ENCODE measurements around the gene DAZAP1.

DAZAP1 gene

DNA sequence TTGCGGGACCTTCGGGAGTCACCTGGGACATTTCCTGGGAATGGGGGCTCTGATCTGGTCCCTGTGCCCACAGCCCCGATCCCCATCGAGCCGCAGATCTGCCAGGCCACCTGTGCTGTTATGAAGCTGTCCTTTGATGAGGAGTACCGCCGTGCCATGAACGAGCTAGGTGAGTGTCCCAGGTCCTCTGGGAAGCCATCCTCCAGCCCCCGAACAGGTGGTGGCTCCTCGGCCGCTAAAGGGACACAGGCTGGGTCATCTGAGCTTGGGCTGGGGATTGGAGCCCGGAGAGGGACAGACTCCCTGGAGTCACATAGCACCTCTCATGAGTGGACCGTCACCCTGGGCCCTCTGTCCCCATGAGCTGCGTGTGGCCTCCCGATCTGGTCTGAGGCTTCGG lies 50.5 kb downstream of the DAZAP1 start:
- no peak for DNase-seq (ENCODE audit: low read depth)

DNA sequence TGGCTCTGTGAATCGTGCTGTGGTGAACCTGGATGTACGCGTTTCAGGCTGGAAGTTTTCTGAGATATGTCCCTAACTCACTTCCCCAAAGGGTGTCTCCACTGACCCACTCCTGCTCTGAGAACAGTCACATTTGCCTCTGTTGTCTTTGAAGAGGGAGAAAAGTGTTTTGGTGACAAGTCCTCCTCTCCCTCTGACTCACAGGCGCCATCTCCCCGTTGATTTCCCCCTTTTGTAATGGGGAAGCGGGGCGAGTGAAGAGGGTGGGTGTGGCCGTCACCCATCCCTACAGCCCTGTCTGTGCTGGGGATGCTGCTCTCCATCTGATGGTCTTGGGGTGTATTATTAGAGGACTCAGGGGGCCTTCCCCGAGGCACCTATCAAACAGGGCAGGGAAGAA lies 52.1 kb downstream of the DAZAP1 start:
- no peak for DNase-seq (ENCODE audit: low read depth)

DNA sequence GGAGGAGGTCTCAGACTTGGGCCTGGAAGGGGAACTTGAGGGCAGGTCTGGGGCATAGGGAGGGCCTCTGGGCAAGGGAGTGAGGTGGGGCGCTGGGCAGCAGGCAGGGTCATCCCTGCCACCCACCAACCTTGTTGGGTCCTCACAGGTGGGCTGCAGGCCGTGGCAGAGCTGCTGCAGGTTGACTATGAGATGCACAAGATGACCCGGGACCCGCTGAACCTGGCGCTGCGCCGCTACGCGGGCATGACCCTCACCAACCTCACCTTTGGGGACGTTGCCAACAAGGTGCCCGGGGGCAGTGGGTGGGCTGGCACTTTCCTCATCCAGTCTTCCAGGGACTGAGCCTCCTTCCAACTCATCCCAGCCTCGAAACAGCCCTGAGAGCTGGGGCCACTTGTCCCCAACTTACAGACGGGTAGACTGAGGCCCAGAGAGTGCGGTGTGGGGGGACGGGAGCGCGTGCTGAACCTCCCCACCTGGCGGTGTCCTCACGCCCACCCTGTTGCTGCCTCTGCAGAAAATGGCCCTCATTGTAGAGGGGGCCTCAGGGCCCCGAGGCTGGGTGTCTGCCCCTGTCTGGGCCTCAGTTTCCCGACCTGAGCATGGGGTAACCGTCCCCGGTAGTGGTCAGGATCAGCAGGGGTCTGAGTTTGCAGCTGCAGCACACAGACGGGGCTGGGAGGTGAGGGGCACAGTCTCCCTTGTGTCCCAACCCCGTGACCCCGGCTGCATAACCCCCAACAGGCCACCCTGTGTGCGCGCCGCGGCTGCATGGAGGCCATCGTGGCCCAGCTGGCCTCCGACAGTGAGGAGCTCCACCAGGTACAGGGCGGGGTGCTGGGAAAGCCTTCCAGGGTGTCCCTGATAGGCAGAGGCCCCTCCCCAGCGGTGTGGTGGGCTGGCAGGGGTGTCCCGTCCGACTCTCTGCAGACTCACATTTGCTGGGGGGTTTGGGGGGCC lies 52.9 kb downstream of the DAZAP1 start:
- DNase-seq (ENCODE audit: low read depth): no peak

DNA sequence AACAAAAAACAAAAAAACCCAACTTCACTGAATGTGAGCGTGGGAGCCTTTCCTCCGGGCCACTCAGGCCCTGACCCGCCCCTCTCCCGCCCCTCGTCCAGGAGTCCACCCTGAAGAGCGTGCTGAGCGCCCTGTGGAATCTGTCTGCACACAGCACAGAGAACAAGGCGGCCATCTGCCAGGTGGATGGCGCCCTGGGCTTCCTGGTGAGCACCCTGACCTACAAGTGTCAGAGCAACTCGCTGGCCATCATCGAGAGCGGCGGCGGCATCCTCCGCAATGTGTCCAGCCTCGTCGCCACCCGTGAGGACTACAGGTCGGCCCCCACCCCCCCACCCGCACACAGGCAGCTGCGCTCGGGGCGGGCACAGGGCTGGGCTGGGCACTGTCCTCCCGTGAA lies 54.5 kb downstream of the DAZAP1 start:
- DNase-seq (ENCODE audit: low read depth): no peak

DNA sequence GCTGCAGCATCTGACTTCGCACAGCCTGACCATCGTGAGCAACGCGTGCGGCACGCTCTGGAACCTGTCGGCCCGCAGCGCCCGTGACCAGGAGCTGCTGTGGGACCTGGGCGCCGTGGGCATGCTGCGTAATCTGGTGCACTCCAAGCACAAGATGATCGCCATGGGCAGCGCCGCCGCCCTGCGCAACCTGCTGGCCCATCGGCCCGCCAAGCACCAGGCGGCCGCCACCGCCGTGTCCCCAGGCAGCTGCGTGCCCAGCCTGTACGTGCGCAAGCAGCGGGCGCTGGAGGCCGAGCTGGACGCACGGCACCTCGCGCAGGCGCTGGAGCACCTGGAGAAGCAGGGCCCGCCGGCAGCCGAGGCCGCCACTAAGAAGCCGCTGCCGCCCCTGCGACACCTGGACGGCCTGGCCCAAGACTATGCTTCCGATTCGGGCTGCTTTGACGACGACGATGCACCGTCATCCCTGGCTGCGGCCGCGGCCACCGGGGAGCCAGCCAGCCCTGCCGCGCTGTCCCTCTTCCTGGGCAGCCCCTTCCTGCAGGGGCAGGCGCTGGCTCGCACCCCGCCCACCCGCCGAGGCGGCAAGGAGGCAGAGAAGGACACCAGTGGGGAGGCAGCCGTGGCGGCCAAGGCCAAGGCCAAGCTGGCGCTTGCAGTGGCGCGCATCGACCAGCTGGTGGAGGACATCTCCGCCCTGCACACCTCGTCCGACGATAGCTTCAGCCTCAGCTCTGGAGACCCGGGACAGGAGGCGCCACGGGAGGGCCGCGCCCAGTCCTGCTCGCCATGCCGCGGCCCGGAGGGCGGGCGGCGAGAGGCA lies 58.0 kb downstream of the DAZAP1 start:
- DNase-seq (ENCODE audit: low read depth): peak; percentile 43

DNA sequence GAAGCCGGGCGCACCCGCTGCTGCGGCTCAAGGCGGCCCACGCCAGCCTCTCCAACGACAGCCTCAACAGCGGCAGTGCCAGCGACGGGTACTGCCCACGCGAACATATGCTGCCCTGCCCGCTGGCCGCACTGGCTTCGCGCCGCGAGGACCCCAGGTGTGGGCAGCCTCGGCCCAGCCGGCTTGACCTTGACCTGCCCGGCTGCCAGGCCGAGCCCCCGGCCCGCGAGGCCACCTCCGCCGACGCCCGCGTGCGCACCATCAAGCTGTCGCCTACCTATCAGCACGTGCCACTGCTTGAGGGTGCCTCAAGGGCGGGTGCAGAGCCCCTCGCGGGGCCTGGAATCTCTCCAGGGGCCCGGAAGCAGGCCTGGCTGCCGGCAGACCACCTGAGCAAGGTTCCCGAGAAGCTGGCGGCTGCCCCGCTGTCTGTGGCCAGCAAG lies 58.7 kb downstream of the DAZAP1 start:
- no peak for DNase-seq (ENCODE audit: low read depth)

DNA sequence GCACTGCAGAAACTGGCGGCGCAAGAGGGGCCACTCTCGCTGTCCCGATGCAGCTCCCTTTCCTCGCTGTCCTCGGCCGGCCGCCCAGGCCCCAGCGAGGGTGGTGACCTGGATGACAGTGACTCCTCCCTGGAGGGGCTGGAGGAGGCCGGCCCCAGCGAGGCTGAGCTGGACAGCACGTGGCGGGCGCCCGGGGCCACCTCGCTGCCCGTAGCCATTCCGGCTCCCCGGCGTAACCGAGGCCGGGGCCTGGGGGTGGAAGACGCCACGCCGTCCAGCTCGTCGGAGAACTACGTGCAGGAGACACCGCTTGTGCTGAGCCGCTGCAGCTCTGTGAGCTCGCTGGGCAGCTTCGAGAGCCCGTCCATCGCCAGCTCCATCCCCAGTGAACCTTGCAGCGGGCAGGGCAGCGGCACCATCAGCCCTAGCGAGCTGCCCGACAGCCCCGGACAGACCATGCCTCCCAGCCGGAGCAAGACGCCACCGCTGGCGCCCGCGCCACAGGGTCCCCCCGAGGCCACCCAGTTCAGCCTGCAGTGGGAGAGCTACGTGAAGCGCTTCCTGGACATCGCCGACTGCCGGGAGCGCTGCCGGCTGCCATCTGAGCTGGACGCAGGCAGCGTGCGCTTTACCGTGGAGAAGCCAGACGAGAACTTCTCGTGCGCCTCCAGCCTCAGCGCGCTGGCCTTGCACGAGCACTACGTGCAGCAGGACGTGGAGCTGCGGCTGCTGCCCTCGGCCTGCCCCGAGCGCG lies 59.3 kb downstream of the DAZAP1 start:
- no peak for DNase-seq (ENCODE audit: low read depth)

DNA sequence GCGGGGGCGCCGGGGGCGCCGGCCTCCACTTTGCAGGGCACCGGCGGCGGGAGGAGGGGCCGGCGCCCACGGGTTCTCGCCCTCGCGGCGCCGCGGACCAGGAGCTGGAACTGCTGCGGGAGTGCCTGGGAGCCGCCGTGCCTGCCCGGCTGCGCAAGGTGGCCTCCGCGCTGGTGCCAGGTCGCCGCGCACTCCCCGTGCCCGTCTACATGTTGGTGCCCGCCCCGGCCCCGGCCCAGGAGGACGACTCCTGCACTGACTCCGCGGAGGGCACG lies 59.8 kb downstream of the DAZAP1 start:
- DNase-seq (ENCODE audit: low read depth): no peak

DNA sequence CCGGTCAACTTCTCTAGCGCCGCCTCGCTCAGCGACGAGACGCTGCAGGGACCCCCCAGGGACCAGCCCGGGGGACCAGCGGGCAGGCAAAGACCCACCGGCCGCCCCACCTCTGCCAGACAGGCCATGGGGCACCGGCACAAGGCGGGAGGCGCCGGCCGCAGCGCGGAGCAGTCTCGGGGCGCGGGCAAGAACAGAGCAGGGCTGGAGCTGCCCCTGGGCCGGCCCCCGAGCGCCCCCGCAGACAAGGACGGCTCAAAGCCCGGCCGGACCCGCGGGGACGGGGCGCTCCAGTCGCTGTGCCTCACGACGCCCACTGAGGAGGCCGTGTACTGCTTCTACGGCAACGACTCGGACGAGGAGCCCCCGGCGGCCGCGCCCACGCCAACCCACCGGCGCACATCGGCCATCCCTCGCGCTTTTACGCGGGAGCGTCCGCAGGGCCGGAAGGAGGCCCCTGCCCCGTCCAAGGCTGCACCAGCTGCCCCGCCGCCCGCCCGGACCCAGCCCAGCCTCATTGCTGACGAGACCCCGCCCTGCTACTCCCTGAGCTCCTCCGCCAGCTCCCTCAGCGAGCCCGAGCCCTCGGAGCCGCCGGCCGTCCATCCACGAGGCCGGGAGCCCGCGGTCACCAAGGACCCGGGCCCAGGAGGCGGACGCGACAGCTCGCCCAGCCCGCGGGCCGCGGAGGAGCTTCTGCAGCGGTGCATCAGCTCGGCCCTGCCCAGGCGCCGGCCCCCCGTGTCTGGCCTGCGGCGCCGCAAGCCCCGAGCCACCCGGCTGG lies 60.3 kb downstream of the DAZAP1 start:
- DNase-seq (ENCODE audit: low read depth): no peak

DNA sequence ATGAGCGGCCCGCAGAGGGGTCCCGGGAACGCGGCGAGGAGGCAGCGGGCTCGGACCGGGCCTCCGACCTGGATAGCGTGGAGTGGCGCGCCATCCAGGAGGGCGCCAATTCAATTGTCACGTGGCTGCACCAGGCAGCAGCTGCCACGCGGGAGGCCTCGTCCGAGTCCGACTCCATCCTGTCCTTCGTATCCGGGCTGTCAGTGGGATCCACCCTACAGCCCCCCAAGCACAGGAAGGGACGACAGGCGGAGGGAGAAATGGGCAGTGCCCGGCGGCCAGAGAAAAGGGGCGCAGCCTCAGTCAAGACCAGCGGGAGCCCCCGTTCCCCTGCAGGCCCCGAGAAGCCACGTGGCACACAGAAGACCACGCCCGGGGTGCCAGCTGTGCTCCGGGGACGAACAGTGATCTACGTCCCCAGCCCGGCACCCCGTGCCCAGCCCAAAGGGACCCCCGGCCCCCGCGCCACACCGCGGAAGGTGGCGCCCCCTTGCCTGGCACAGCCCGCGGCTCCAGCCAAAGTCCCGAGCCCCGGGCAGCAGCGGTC lies 61.0 kb downstream of the DAZAP1 start:
- no peak for DNase-seq (ENCODE audit: low read depth)

DNA sequence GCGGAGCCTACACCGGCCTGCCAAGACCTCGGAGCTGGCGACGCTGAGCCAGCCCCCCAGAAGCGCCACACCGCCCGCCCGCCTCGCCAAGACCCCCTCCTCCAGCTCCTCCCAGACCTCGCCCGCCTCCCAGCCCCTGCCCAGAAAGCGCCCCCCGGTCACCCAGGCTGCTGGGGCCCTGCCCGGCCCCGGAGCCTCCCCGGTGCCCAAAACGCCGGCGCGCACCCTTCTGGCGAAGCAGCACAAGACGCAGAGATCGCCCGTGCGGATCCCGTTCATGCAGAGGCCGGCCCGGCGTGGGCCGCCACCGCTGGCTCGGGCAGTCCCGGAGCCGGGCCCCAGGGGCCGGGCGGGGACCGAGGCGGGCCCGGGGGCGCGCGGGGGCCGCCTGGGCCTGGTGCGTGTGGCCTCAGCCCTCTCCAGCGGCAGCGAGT lies 61.5 kb downstream of the DAZAP1 start:
- DNase-seq (ENCODE audit: low read depth): no peak

DNA sequence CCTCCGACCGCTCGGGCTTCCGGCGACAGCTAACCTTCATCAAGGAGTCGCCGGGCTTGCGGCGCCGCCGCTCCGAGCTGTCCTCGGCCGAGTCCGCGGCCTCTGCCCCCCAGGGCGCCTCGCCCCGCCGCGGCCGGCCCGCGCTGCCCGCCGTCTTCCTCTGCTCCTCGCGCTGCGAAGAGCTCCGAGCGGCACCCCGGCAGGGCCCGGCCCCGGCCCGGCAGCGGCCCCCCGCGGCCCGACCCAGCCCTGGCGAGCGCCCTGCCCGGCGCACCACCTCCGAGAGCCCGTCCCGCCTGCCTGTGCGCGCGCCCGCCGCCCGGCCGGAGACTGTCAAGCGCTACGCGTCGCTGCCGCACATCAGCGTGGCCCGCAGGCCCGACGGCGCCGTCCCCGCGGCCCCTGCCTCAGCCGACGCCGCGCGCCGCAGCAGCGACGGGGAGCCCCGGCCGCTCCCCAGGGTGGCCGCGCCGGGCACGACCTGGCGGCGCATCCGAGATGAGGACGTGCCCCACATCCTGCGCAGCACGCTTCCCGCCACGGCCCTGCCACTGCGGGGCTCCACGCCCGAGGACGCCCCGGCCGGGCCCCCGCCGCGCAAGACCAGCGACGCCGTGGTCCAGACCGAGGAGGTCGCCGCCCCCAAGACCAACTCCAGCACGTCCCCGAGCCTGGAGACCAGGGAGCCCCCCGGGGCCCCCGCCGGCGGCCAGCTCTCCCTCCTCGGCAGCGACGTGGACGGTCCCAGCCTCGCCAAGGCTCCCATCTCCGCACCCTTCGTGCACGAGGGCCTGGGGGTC lies 62.1 kb downstream of the DAZAP1 start:
- DNase-seq (ENCODE audit: low read depth): no peak

DNA sequence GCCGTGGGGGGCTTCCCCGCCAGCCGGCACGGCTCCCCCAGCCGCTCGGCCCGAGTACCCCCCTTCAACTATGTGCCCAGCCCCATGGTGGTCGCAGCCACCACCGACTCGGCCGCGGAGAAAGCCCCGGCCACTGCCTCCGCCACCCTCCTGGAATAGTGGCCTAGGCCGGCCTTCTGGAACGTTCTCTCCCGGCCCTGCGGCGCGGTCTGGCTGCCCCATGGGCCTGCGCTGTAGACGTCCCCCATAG lies 62.6 kb downstream of the DAZAP1 start:
- no peak for DNase-seq (ENCODE audit: low read depth)

DNA sequence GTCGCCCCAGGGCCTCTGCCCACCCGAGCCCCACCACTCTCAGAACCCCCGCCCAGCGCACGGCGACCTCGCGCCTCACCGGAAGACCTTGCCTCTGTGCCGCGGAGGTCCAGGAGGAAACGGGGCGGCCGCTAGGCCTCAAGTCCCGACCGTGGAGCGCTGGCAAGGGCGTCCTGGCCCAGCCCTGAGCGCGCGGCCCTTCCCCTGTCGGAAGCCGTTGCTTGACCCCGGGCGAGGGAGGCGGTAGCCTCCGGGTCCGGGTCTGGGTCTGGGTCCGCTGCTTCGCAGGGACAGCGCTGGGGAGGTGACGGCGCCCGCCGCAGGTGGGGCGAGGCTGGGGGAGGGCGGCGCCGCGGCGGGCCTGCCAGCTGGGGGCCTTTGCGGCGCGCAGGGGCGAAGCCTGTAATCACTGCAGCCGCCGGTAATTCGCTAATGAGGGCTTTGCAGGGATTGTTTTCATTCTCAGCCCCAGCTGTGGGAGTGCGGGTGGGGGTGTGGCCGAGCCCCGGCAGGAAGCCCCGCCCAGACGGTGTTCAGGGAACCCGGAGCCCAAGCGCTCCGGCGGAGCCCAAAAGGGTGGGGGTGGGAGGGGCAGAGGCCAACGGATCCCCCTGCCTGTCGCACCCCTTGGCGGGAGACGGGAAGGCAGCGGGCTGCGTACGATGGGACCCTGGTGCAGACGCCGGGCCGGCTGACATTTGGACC lies 63.1 kb downstream of the DAZAP1 start:
- no peak for DNase-seq (ENCODE audit: low read depth)

DNA sequence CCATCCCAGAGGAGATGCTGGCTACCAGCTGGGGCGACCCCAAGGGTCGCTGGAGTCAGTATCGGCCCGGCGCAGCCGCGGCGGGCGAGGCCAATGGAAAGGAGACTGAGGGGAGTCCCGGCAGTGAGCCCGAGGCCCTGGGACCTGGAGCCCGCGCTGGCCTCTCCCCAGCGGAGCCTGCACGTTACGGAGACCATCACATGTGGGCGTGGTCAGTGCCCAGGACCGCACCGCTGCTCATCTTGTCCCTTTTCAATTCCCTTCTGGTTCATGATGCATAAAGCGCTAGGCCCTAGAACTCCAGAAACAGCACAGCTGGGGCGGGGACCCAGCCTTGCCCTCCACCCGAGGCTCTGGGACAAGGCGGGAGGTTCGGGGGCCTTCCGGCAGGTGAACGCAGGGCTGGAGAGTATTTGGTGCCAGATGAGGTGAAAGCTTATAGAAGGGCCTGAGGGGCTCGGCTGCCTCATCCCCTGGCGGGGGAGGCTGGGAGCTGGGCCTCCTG lies 63.7 kb downstream of the DAZAP1 start:
- DNase-seq (ENCODE audit: low read depth): no peak

DNA sequence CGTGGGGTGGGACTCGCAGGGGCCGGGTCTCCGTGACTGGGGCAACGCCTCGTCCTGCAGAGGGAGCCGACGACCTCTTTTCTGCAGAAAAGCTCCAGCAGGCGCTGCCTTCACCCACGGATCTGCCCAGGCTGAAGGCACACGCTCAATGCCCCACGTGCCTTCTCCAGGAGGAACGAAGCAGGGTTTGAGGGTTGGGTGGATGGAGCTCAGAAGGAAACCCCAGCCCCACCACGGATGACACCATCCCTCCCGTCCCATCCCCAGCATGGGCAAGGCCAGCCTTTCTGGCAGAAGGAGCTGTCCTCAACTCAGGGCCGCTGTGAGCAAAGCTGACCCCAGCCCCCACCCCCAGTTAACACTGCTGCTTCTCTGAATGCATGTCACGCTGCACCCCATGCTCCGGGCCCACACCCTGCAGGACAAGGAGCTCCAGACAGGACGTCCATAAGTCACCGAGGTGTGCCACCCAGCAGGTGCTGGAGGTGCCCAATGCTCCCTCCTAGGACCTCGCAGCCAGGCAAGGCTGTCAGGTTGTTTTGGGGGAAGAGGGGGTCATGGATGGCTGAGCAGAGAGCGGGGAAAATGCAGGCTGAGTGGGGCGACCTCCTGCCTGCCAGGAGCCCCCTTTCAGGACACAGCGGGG lies 64.3 kb downstream of the DAZAP1 start:
- no peak for DNase-seq (ENCODE audit: low read depth)

DNA sequence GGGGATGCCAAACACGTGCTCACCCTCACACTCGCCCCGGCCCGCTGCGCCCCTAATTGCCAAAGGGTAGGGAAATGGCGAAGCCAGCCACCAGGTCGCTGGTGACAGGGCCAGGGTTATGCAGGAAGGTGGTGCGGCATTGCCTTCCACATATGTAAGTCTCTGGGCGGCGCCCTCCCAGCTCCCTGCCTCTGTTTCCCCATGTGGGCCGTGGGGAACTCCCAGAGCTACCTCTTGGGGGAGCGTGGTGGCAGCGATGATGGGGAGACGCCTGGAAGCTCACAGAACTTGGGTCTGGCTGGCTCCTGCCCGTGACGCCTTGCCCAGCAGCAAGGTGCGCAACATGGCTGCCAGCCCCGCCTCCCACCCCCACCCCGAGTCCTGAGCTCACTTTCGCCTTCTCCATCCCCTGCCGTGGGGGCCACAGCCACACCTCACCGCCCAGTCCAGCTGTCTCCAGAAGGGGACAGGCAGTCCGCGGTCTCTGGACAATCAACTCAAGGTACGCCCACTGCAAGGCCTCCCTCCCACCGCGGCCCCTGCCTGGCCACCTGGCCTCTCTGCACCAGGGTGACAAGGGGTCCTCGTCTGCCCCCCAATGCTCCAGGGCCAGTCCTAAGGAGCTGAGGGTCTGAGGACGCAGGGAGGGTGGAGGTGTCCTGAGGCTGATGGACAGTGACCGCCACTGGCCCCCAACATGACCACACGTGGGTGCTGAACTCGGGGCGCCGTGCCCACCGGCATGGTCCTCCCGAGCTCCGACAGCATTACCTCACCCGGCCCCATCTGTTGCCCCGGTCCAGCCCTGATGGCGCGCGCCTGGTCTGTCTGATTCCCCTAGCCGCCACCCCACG lies 65.1 kb downstream of the DAZAP1 start:
- DNase-seq (ENCODE audit: low read depth): no peak

DNA sequence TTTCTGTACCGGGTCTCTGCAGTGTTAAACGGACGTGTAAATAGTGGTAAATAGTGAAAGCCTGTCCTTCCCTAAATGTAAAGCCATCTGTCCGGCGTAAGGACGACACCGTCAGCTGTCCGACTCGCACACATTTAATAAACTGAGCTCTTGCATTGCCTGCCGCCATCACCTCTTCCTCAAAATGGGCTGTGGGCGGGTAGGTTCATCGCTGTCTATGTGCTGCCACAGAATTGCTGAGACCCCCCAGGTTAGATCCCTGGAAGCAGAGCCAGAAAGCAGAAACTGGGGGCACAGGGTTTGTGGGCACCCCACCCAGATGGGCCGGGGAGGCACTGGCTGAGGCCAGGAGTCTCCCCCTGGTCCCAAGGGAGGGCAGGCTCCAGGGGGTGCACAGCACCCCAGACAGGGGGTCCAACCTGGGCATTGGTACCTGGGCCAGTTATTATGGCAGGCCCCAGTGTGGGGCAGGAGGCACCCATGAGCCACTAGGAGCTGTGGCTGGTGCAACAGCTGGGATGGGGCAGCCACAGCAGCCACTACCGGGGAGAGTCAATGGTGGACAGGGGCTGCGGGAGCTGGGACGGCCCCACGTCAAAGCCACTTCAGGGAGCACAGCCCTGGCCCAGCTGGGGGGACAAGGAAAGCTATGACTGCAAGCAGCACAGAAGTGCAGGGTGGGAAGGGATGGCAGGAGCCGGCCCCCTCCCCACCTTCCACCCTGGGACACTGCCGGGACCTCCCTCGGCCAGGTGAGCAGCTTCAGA lies 65.9 kb downstream of the DAZAP1 start:
- DNase-seq (ENCODE audit: low read depth): no peak

All from amniotic epithelial cell (primary cell).